CD4-positive, alpha-beta memory T cell (primary cell): ENCODE measurements around the gene ILF2. TPM values are rescaled to one million over a fixed set of nuclear protein-coding genes. Genes with fewer than 3 reads are reported as not detected.

ENCODE experiments used
- CTCF ChIA-PET: fragments of 350-600 bp; sonication (Branson Sonifier 250); formaldehyde crosslinking; loops from one replicate; lab custom pipeline; 2021; ENCODE audit warnings: inconsistent platforms; ENCODE audit not compliant: partially characterized antibody; lab: Charles Lee
- POLR2A ChIA-PET: fragments of 350-600 bp; sonication (Branson Sonifier 250); formaldehyde crosslinking; loops from one replicate; lab custom pipeline; 2021; ENCODE audit not compliant: partially characterized antibody; lab: Charles Lee
- DNase-seq, 5 donors: peaks; one replicate each; pipeline versions ENCODE4 v3.0.0 to v3.0.0-alpha.2; 2020 to 2022; ENCODE audit warnings: mixed read lengths in 1 of 5
- H3K27ac ChIP-seq: one replicate; pipeline ENCODE4 v1.7.0; 2013; ENCODE audit warnings: low read depth, low read length
- H3K27me3 ChIP-seq: 2 replicates; pipeline ENCODE4 v1.7.0; 2013; ENCODE audit warnings: mild to moderate bottlenecking, low read length, moderate library complexity; ENCODE audit not compliant: insufficient read depth
- H3K36me3 ChIP-seq: 2 replicates; pipeline ENCODE4 v1.7.0; 2013; ENCODE audit warnings: mild to moderate bottlenecking, low read length, moderate library complexity; ENCODE audit not compliant: insufficient read depth
- H3K4me1 ChIP-seq: 2 replicates; pipeline ENCODE4 v1.7.0; 2013; ENCODE audit warnings: mild to moderate bottlenecking, low read length, moderate library complexity; ENCODE audit not compliant: insufficient read depth
- H3K4me3 ChIP-seq, 2 donors: one replicate each; pipeline ENCODE4 v1.7.0; 2013; ENCODE audit warnings: low read length in 2 of 2, mild to moderate bottlenecking in 1 of 2
- H3K9me3 ChIP-seq, 2 donors: one replicate each; pipeline ENCODE4 v1.7.0; 2013; ENCODE audit warnings: low read length in 2 of 2, control low read depth in 1 of 2; ENCODE audit not compliant: control insufficient read depth in 1 of 2
- H3K27ac Mint-ChIP-seq, 7 donors: one replicate each; pipeline ENCODE4 v1.8.0; 2020 to 2021; ENCODE audit warnings: mixed read lengths in 7 of 7, mild to moderate bottlenecking in 6 of 7, inconsistent platforms in 3 of 7, moderate library complexity in 3 of 7
- H3K27me3 Mint-ChIP-seq, 2 donors: one replicate each; pipeline ENCODE4 v1.8.0; 2020 to 2021; ENCODE audit warnings: mixed read lengths in 2 of 2
- H3K36me3 Mint-ChIP-seq, 2 donors: one replicate each; pipeline ENCODE4 v1.8.0; 2020 to 2021; ENCODE audit warnings: mixed read lengths in 2 of 2, inconsistent platforms in 1 of 2, mild to moderate bottlenecking in 1 of 2
- H3K4me1 Mint-ChIP-seq, 4 donors: one replicate each; pipeline ENCODE4 v1.8.0; 2020 to 2021; ENCODE audit warnings: mixed read lengths in 4 of 4, mild to moderate bottlenecking in 1 of 4
- H3K4me3 Mint-ChIP-seq, 8 donors: one replicate each; pipeline ENCODE4 v1.8.0; 2020 to 2021; ENCODE audit warnings: mixed read lengths in 8 of 8, mild to moderate bottlenecking in 7 of 8, moderate library complexity in 6 of 8, inconsistent platforms in 3 of 8
- H3K9me3 Mint-ChIP-seq, 8 donors: one replicate each; pipeline ENCODE4 v1.8.0; 2020 to 2021; ENCODE audit warnings: mixed read lengths in 8 of 8, mild to moderate bottlenecking in 5 of 8, inconsistent platforms in 3 of 8, moderate library complexity in 1 of 8
- intact Hi-C: fragments of 100-400 bp; cut with micrococcal nuclease; formaldehyde crosslinking; loops from one replicate; pipeline ENCODE4 v1.15.1; 2023
- polyA plus RNA-seq, 2 donors: library from polyadenylated mRNA; unstranded; fragments of 300-500 nt; fragmentation: Illumina TruSeq; gene quantifications; one replicate each; pipeline ENCODE4 v1.2.3, GENCODE V29; 2021
- total RNA-seq, 2 experiments: library from RNA; stranded (reverse); gene quantifications; one replicate each; pipeline ENCODE4 v1.2.3, GENCODE V29; 2021

Gene ILF2
- total and polyA plus RNA-seq, 4 experiments from 2014 or later: 82.3 to 200 (median 112) TPM

- Mint-ChIP-seq H3K36me3 (no peaks in the 10 kb centered on the region), H3K4me1 (peaks cover 0 to 5% (median 0%) of the 10 kb centered on the region in 4 donors), H3K4me3 (no peak overlapping the region), H3K9me3 (peaks cover 0 to 2% (median 0%) of the 10 kb centered on the region in 8 donors), H3K27me3 (peaks cover 0 to 3% of the 10 kb centered on the region in 2 donors), H3K27ac (no peak overlapping the region)
- no peak overlapping the region for H3K27ac ChIP-seq
- H3K9me3 ChIP-seq: no peaks in the 10 kb centered on the region
- POLR2A ChIA-PET: interaction anchor here (0.9 kb wide), 1 partner anchor 94 kb away, joined by 3 read pairs; no protein-coding TSS in a partner anchor
- H3K36me3 ChIP-seq: no peaks in the 10 kb centered on the region
- CTCF ChIA-PET: no interaction called here
- DNase-seq: no peak
- H3K4me3 ChIP-seq: no peak overlapping the region
- intact Hi-C loops: no loop called here
- H3K27me3 ChIP-seq: no peaks in the 10 kb centered on the region
- no peaks in the 10 kb centered on the region for H3K4me1 ChIP-seq
These were observed 44.3 kb downstream of the ILF2 start for GRCh38 chr1:153626477-153626903.

DNA sequence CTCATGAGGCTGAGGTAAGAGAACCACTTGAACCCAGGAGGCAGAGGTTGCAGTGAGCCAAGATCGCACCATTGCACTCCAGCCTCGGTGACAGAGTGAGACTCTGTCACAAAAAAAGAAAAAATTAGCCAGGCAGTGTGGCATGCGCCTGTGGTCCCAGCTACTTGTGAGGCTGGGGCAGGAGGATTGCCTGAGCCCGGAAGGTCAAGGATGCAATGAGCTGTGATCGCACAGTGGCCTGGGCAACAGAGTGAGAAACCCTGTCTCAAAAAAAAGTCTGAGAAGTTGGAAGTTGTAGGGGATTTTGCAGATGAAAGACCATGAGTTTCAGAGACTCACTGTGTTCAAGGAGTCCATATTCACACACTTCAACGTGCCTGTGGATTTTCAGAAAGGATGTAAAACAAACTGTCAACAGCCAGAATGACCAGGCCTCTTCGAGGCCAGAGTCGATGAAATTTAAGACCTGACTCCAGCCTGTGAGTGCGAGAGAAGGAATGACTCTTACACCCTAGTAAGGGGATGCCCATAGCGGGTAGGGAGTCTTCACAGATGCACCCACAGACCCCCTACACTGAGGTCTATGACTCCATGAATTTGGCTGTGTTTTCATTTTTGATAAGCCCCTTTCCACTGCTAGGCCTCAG lies 45.7 kb downstream of the ILF2 start:
- no peaks in the 10 kb centered on the region for H3K36me3 ChIP-seq
- Mint-ChIP-seq H3K9me3 (peaks cover 0 to 2% (median 0%) of the 10 kb centered on the region in 8 donors), H3K27ac (no peak overlapping the region), H3K27me3 (peaks cover 0 to 3% of the 10 kb centered on the region in 2 donors), H3K4me1 (no peaks in the 10 kb centered on the region), H3K4me3 (no peak overlapping the region), H3K36me3 (no peaks in the 10 kb centered on the region)
- intact Hi-C loops: no loop called here
- DNase-seq: peak in 1 of 5 donors; percentile 24
- no peaks in the 10 kb centered on the region for H3K4me1 ChIP-seq
- H3K9me3 ChIP-seq: no peaks in the 10 kb centered on the region
- no peak overlapping the region for H3K27ac ChIP-seq
- H3K27me3 ChIP-seq: no peaks in the 10 kb centered on the region
- ChIA-PET CTCF (no interaction called here), POLR2A (no interaction called here)
- H3K4me3 ChIP-seq: no peak overlapping the region

DNA sequence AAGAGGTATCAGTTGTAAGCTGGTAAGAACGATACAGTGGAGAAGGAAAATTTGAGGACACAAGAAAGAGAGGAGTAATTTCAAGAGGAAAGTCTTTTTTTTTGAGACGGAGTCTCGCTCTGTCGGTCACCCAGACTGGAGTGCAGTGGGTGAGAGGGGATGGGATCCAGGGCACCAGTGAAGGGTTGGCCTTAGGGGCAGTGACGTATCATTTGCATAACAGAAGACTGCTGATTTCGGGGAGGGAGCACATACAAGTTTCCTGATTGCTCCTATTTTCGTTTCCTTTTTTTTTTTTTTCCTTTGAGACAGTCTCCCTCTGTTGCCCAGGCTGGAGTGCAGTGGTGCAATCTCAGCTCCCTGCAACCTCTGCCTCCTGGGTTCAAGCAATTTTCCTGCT lies 47.7 kb downstream of the ILF2 start:
- H3K27me3 ChIP-seq: no peaks in the 10 kb centered on the region
- Mint-ChIP-seq H3K9me3 (peaks cover 0 to 3% (median 0%) of the 10 kb centered on the region in 8 donors), H3K36me3 (no peaks in the 10 kb centered on the region), H3K27me3 (peaks cover 0 to 3% of the 10 kb centered on the region in 2 donors), H3K27ac (no peak overlapping the region), H3K4me1 (no peaks in the 10 kb centered on the region), H3K4me3 (no peak overlapping the region)
- H3K27ac ChIP-seq: no peak overlapping the region
- H3K36me3 ChIP-seq: no peaks in the 10 kb centered on the region
- POLR2A ChIA-PET: no interaction called here
- H3K9me3 ChIP-seq: no peaks in the 10 kb centered on the region
- H3K4me1 ChIP-seq: no peaks in the 10 kb centered on the region
- intact Hi-C loops: no loop called here
- CTCF ChIA-PET: interaction anchor here (1.1 kb wide), 1 partner anchor 10 kb away, joined by 3 read pairs; the partner anchor contains the start of gene CHTOP
- DNase-seq: no peak
- no peak overlapping the region for H3K4me3 ChIP-seq

- no peaks in the 10 kb centered on the region for H3K4me1 ChIP-seq
- H3K36me3 Mint-ChIP-seq: no peaks in the 10 kb centered on the region
These were observed 51.6 kb downstream of the ILF2 start for GRCh38 chr1:153619171-153619570.

DNA sequence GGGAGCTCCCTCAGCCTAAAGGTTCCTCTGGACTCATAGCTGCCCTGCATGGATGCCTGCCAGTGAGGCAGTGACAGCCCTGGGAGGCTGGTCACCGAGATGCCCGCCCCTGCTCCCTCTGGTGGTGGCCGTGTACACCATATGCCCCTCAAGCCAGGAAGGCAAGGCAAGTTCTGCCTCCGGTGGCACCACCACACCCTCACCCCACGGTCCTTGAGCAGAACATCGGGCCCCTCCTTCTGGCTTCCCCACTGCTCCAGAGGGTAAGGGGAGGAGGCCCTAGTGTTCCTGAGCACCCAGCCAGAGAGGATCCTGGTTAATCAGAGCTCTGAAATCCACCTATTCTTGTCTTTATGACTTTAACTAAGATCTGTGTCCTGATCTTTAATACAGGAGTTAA lies 53.1 kb downstream of the ILF2 start:
- H3K27ac Mint-ChIP-seq: peak overlapping the region in 1 of 7 donors; percentile 4
- no peak overlapping the region for H3K4me3 Mint-ChIP-seq
- H3K27me3 Mint-ChIP-seq: peaks cover 0 to 1% of the 10 kb centered on the region in 2 donors
- H3K4me1 ChIP-seq: no peaks in the 10 kb centered on the region
- H3K4me3 ChIP-seq: no peak overlapping the region
- ChIA-PET POLR2A (no interaction called here), CTCF (interaction anchor here (0.8 to 7.7 kb wide), 16 partner anchors 9 to 265 kb away, joined by 3 to 142 read pairs (median 4); partner anchors contain the start of genes CHTOP, ILF2, S100A4 and S100A6)
- peaks cover 0 to 5% (median 0%) of the 10 kb centered on the region in 4 donors for H3K4me1 Mint-ChIP-seq
- H3K27me3 ChIP-seq: no peaks in the 10 kb centered on the region
- intact Hi-C loops: loop anchor here (1.0 to 5.0 kb wide), 2 partner anchors 50 to 108 kb away; partner anchors contain the start of gene S100A2
- no peaks in the 10 kb centered on the region for H3K9me3 ChIP-seq
- H3K36me3 Mint-ChIP-seq: no peaks in the 10 kb centered on the region
- H3K36me3 ChIP-seq: no peaks in the 10 kb centered on the region
- H3K27ac ChIP-seq: no peak overlapping the region
- peaks cover 0 to 1% (median 0%) of the 10 kb centered on the region in 8 donors for H3K9me3 Mint-ChIP-seq
- DNase-seq: peak in 3 of 5 donors; percentile 50 to 63 (median 55)

More at GRCh38 chr1:153619171-153619570, 51.6 kb downstream of the ILF2 start:
- no peak overlapping the region for H3K27ac Mint-ChIP-seq
- peaks cover 0 to 1% of the 10 kb centered on the region in 2 donors for H3K27me3 Mint-ChIP-seq
- no peaks in the 10 kb centered on the region for H3K36me3 ChIP-seq
- DNase-seq: no peak
- CTCF ChIA-PET: interaction anchor here (0.9 to 7.7 kb wide), 14 partner anchors 10 to 266 kb away, joined by 3 to 142 read pairs (median 6); partner anchors contain the start of genes CHTOP, S100A4 and S100A6
- no peaks in the 10 kb centered on the region for H3K27me3 ChIP-seq
- no peak overlapping the region for H3K27ac ChIP-seq
- no peak overlapping the region for H3K4me3 ChIP-seq
- POLR2A ChIA-PET: interaction anchor here (0.6 kb wide), 1 partner anchor 86 kb away, joined by 3 read pairs; no protein-coding TSS in a partner anchor
- H3K9me3 ChIP-seq: no peaks in the 10 kb centered on the region
- intact Hi-C loops: loop anchor here (5.0 kb wide), 1 partner anchor 52 kb away; the partner anchor contains the start of gene S100A2
- H3K4me3 Mint-ChIP-seq: no peak overlapping the region
- H3K4me1 Mint-ChIP-seq: peaks cover 0 to 5% (median 0%) of the 10 kb centered on the region in 4 donors
- peaks cover 0 to 2% (median 0%) of the 10 kb centered on the region in 8 donors for H3K9me3 Mint-ChIP-seq

GRCh38 chr1:153616917-153617311 lies 53.9 kb downstream of the ILF2 start:
- POLR2A ChIA-PET: no interaction called here
- Histone ChIP-seq H3K27ac (no peak overlapping the region), H3K9me3 (no peaks in the 10 kb centered on the region), H3K36me3 (no peaks in the 10 kb centered on the region), H3K4me1 (no peaks in the 10 kb centered on the region), H3K27me3 (no peaks in the 10 kb centered on the region), H3K4me3 (no peak overlapping the region)
- Mint-ChIP-seq H3K4me1 (peaks cover 0 to 5% (median 0%) of the 10 kb centered on the region in 4 donors), H3K36me3 (no peaks in the 10 kb centered on the region), H3K27me3 (peaks cover 0 to 1% of the 10 kb centered on the region in 2 donors), H3K27ac (peak overlapping the region in 1 of 7 donors; percentile 57), H3K9me3 (peaks cover 0 to 1% (median 0%) of the 10 kb centered on the region in 8 donors), H3K4me3 (no peak overlapping the region)
- DNase-seq: no peak
- intact Hi-C loops: loop anchor here (1.0 to 5.0 kb wide), 2 partner anchors 50 to 108 kb away; partner anchors contain the start of gene S100A2
- CTCF ChIA-PET: interaction anchor here (1.2 to 7.7 kb wide), 10 partner anchors 8 to 108 kb away, joined by 3 to 142 read pairs (median 7); partner anchors contain the start of genes CHTOP and S100A6
